Fibroblast of lung (primary cell): ENCODE data around the gene POLR1B. TPM values are rescaled to one million over a fixed set of nuclear protein-coding genes. Genes with fewer than 3 reads are reported as not detected.
"Not testable (repeated sequence)": the region's sequence is repeated elsewhere in the genome, so short reads cannot be mapped to it uniquely, and the experiment has no call there.

Experiments
- DNase-seq, 2 donors: peaks; one replicate each; pipeline versions ENCODE4 v3.0.0 to v3.0.0-alpha.2; 2010; ENCODE audit warnings: low read depth in 2 of 2
- H2AFZ ChIP-seq: 2 replicates; pipeline ENCODE4 v1.5.1; 2012; ENCODE audit warnings: low read length, control low read depth, inconsistent platforms
- H3K27ac ChIP-seq: 2 replicates; pipeline ENCODE4 v1.5.1; 2011; ENCODE audit warnings: low read length, control low read depth; ENCODE audit not compliant: insufficient read depth
- H3K27me3 ChIP-seq: 2 replicates; pipeline ENCODE4 v1.5.1; 2011; ENCODE audit warnings: mild to moderate bottlenecking, low read length; ENCODE audit not compliant: control insufficient read depth, insufficient read depth
- H3K36me3 ChIP-seq: 2 replicates; pipeline ENCODE4 v1.5.1; 2011; ENCODE audit warnings: low read length; ENCODE audit not compliant: control insufficient read depth, insufficient read depth
- H3K4me1 ChIP-seq: 2 replicates; pipeline ENCODE4 v1.5.1; 2011; ENCODE audit warnings: low read length; ENCODE audit not compliant: control insufficient read depth, insufficient read depth; ENCODE audit errors: extremely low read depth
- H3K4me2 ChIP-seq: 2 replicates; pipeline ENCODE4 v1.5.1; 2011; ENCODE audit warnings: low read length, control low read depth; ENCODE audit not compliant: insufficient read depth; ENCODE audit errors: extremely low read depth
- H3K4me3 ChIP-seq, 4 experiments: fragments of 200-600 bp in 1 of 4; sonication (generic) in 1 of 4; replicated peaks in 1 of 4; 2 replicates each; pipeline ENCODE4 v1.5.1; 2011 to 2016; ENCODE audit warnings: low read length in 4 of 4, low read depth in 3 of 4, mild to moderate bottlenecking in 3 of 4, control low read depth in 2 of 4, inconsistent platforms in 1 of 4, mixed read lengths in 1 of 4; ENCODE audit not compliant: insufficient read depth in 1 of 4; ENCODE audit errors: control extremely low read depth in 1 of 4
- H3K79me2 ChIP-seq: 2 replicates; pipeline ENCODE4 v1.5.1; 2012; ENCODE audit warnings: mild to moderate bottlenecking, low read length, inconsistent platforms; ENCODE audit not compliant: control insufficient read depth, insufficient read depth
- H3K9ac ChIP-seq: 2 replicates; pipeline ENCODE4 v1.5.1; 2011; ENCODE audit warnings: mild to moderate bottlenecking, low read length, control low read depth; ENCODE audit not compliant: insufficient read depth
- H3K9me3 ChIP-seq: 2 replicates; pipeline ENCODE4 v1.5.1; 2012; ENCODE audit warnings: low read depth, low read length; ENCODE audit not compliant: control insufficient read depth, insufficient read depth
- H4K20me1 ChIP-seq: 2 replicates; pipeline ENCODE4 v1.5.1; 2011; ENCODE audit warnings: low read length; ENCODE audit not compliant: control insufficient read depth, insufficient read depth; ENCODE audit errors: extremely low read depth
- EZH2 ChIP-seq: IDR thresholded peaks from 2 replicates; pipeline ENCODE4 v1.5.1; 2012; ENCODE audit warnings: low read length, control low read depth, mild to moderate bottlenecking; ENCODE audit errors: missing control alignments
- polyA plus RNA-seq, 2 donors: library from polyadenylated mRNA; depleted of rRNA in 1 of 2; stranded (reverse) in 1 of 2; unstranded in 1 of 2; fragments of >200 nt; gene quantifications; 2 replicates each; pipeline ENCODE4 v1.2.1, GENCODE V29; 2011 to 2012; ENCODE audit warnings: missing spikeins in 1 of 2
- total RNA-seq: library from RNA; depleted of rRNA; stranded (reverse); fragments of >200 nt; gene quantifications from 2 replicates; pipeline ENCODE4 v1.2.1, GENCODE V29; 2014
- TF ChIP-seq, protein P1 (sequence below), 2 donors: IDR thresholded peaks in 1 of 2; conservative IDR thresholded peaks in 1 of 2; 1 replicate in 1 of 2; 2 replicates in 1 of 2; pipeline ENCODE4 v1.5.1; 2011 to 2012; ENCODE audit warnings: low read length in 2 of 2, control low read depth in 1 of 2, inconsistent platforms in 1 of 2, low read depth in 1 of 2, mild to moderate bottlenecking in 1 of 2

Gene POLR1B
- total and polyA plus RNA-seq, 2 donors (not counting 1 experiment from before 2014, with no cell fraction given), result 12.2 to 15.5 TPM

DNA sequence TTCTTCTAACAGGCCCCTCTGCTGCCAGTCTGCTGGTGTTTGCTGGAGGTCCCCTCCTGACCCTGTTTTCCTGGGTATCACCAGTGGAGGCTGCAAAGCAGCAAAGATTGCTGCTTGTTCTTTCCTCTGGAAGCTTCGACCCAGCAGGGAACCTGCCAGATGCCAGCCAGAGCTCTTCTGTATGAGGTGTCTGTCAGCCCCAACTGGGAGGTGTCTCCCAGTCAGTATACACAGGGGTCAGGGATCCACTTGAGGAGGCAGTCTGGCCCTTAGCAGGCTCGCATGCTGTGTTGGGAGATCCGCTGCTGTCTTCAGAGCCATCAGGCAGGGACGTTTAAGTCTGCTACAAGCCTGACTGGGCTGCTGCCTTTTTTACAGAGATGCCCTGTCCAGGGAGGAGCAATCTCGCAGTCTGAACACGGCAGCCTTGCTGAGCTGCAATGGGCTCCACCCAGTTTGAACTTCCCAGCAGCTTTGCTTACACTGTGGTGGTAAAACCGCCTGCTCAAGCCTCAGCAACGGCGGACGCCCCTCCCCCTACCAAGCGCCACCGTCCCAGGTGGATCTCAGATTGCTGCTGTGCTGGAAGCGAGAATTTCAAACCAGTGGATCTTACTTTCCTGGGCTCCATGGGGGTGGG, 72.1 kb downstream of the POLR1B start:
- no peaks in the 10 kb centered on the region for H3K9me3 ChIP-seq
- H3K27me3 ChIP-seq, result no peaks in the 10 kb centered on the region
- no peaks in the 10 kb centered on the region for H3K36me3 ChIP-seq
- DNase-seq, result peak in 1 of 2 donors; percentile 28
- TF ChIP-seq EZH2, result no peak
- TF ChIP-seq, protein P1, sequence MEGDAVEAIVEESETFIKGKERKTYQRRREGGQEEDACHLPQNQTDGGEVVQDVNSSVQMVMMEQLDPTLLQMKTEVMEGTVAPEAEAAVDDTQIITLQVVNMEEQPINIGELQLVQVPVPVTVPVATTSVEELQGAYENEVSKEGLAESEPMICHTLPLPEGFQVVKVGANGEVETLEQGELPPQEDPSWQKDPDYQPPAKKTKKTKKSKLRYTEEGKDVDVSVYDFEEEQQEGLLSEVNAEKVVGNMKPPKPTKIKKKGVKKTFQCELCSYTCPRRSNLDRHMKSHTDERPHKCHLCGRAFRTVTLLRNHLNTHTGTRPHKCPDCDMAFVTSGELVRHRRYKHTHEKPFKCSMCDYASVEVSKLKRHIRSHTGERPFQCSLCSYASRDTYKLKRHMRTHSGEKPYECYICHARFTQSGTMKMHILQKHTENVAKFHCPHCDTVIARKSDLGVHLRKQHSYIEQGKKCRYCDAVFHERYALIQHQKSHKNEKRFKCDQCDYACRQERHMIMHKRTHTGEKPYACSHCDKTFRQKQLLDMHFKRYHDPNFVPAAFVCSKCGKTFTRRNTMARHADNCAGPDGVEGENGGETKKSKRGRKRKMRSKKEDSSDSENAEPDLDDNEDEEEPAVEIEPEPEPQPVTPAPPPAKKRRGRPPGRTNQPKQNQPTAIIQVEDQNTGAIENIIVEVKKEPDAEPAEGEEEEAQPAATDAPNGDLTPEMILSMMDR (conservative IDR thresholded peaks at IDR 0.05 in 1 of 2, IDR thresholded peaks at IDR 0.05 in 1 of 2; ENCODE audit: low read depth in 1 of 2, low read length in 2 of 2), result no peak
- H3K4me2 ChIP-seq, result no peak overlapping the region
- H3K4me1 ChIP-seq, result no peaks in the 10 kb centered on the region
- no peak overlapping the region for H3K4me3 ChIP-seq
- no peak overlapping the region for H3K27ac ChIP-seq
- H4K20me1 ChIP-seq, result no peaks in the 10 kb centered on the region
- H3K9ac ChIP-seq, result no peak overlapping the region
- no peak overlapping the region for H2AFZ ChIP-seq
- H3K79me2 ChIP-seq, result no peaks in the 10 kb centered on the region

DNA sequence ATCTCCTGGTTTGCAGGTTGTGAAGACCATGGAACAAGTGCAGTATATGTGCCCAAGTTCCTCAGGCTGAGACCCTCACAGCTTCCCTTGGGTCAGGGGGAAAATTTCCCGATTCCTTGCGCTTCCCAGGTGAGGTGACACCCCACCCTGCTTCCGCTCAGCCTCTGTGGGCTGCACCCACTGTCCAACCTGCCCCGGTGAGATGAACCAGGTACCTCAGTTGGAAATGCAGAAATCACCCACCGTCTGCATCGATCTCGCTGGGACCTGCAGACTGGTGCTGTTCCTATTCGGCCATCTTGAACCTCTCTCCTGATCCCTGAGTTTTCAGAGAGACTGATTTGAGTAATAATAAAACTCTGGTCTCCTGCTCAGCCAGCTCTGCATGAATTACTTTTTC, 72.8 kb downstream of the POLR1B start:
- Histone ChIP-seq H3K4me1 (no peaks in the 10 kb centered on the region), H3K4me2 (no peak overlapping the region), H3K9me3 (no peaks in the 10 kb centered on the region), H3K4me3 (no peak overlapping the region), H3K9ac (no peak overlapping the region), H3K36me3 (no peaks in the 10 kb centered on the region), H4K20me1 (no peaks in the 10 kb centered on the region), H2AFZ (no peak overlapping the region), H3K27me3 (no peaks in the 10 kb centered on the region), H3K27ac (no peak overlapping the region), H3K79me2 (no peaks in the 10 kb centered on the region)
- TF ChIP-seq, protein P1 (conservative IDR thresholded peaks at IDR 0.05 in 1 of 2, IDR thresholded peaks at IDR 0.05 in 1 of 2; ENCODE audit: low read depth in 1 of 2, low read length in 2 of 2), result no peak
- no peak for TF ChIP-seq EZH2
- no peak for DNase-seq

DNA sequence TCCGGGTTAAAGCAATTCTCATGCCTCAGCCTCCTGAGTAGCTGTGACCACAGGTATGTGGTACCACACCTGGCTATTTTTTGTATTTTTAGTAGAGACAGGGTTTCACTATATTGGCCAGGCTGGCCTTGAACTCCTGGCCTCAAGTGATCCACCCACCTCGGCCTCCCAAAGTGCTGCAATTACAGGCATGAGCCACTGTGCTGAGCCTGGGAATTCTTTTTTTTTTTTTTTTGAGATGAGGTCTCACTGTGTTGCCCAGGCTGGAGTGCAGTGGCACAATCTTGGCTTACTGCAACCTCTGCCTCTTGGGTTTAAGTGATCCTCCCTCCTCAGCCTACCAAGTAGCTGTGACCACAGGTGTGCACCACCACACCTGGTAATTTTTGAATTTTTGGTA, 73.5 kb downstream of the POLR1B start:
- not testable (repeated sequence) for H3K79me2 ChIP-seq, H3K9ac ChIP-seq, DNase-seq, H3K9me3 ChIP-seq, H3K36me3 ChIP-seq, H4K20me1 ChIP-seq, H3K4me3 ChIP-seq, H2AFZ ChIP-seq, H3K27ac ChIP-seq, H3K4me1 ChIP-seq, H3K27me3 ChIP-seq, H3K4me2 ChIP-seq
